ENCODE data around the gene SLC39A3.

SLC39A3 gene

GRCh38 chr19:2739602-2740313, at the start of gene SLC39A3:
Gene SLC39A3, minus strand, starts transcription at chr19:2740017. Its CDS starts 2,760 bp downstream, at chr19:2737257.
- H3K9ac ChIP-seq (ENCODE audit: low read depth in 1 of 2, low read length in 2 of 2), result peak within 1 kb of the TSS; percentile 81 to 84
- peaks cover 12 to 21% of the 10 kb centered on the region in 2 donors for H3K36me3 ChIP-seq (ENCODE audit: control insufficient read depth in 1 of 2, insufficient read depth in 2 of 2, low read length in 2 of 2)
- H3K4me1 ChIP-seq (ENCODE audit: control insufficient read depth in 1 of 2, insufficient read depth in 2 of 2, low read length in 2 of 2), result peaks cover 0 to 12% of the 10 kb centered on the region in 2 donors
- no peaks in the 10 kb centered on the region for H3K27me3 ChIP-seq (ENCODE audit: control insufficient read depth in 1 of 2, insufficient read depth in 2 of 2, low read length in 2 of 2)
- H3K9me3 ChIP-seq (ENCODE audit: control insufficient read depth in 1 of 2, low read length in 2 of 2), result no peaks in the 10 kb centered on the region
- no peak within 1 kb of the TSS for H3K27ac ChIP-seq (ENCODE audit: low read depth, low read length)
- peak within 1 kb of the TSS; percentile 94 to 97 for H3K4me3 ChIP-seq (ENCODE audit: low read depth in 1 of 2, low read length in 2 of 2)

GRCh38 chr19:2788237-2788636, 48.4 kb upstream of the SLC39A3 start:
- peaks cover 5 to 15% of the 10 kb centered on the region in 2 donors for H3K36me3 ChIP-seq (ENCODE audit: control insufficient read depth in 1 of 2, insufficient read depth in 2 of 2, low read length in 2 of 2)
- no peaks in the 10 kb centered on the region for H3K27me3 ChIP-seq (ENCODE audit: control insufficient read depth in 1 of 2, insufficient read depth in 2 of 2, low read length in 2 of 2)
- no peak overlapping the region for H3K27ac ChIP-seq (ENCODE audit: low read depth, low read length)
- H3K4me3 ChIP-seq (ENCODE audit: low read depth in 1 of 2, low read length in 2 of 2), result no peak overlapping the region
- H3K9ac ChIP-seq (ENCODE audit: low read depth in 1 of 2, low read length in 2 of 2), result no peak overlapping the region
- no peaks in the 10 kb centered on the region for H3K9me3 ChIP-seq (ENCODE audit: control insufficient read depth in 1 of 2, low read length in 2 of 2)
- peaks cover 9 to 18% of the 10 kb centered on the region in 2 donors for H3K4me1 ChIP-seq (ENCODE audit: control insufficient read depth in 1 of 2, insufficient read depth in 2 of 2, low read length in 2 of 2)

GRCh38 chr19:2787115-2787514, 47.3 kb upstream of the SLC39A3 start:
- Histone ChIP-seq H3K9ac (ENCODE audit: low read depth in 1 of 2, low read length in 2 of 2) (no peak overlapping the region), H3K4me1 (ENCODE audit: control insufficient read depth in 1 of 2, insufficient read depth in 2 of 2, low read length in 2 of 2) (peaks cover 11 to 25% of the 10 kb centered on the region in 2 donors), H3K4me3 (ENCODE audit: low read depth in 1 of 2, low read length in 2 of 2) (no peak overlapping the region), H3K27me3 (ENCODE audit: control insufficient read depth in 1 of 2, insufficient read depth in 2 of 2, low read length in 2 of 2) (no peaks in the 10 kb centered on the region), H3K36me3 (ENCODE audit: control insufficient read depth in 1 of 2, insufficient read depth in 2 of 2, low read length in 2 of 2) (peaks cover 5 to 15% of the 10 kb centered on the region in 2 donors), H3K27ac (ENCODE audit: low read depth, low read length) (no peak overlapping the region), H3K9me3 (ENCODE audit: control insufficient read depth in 1 of 2, low read length in 2 of 2) (no peaks in the 10 kb centered on the region)

GRCh38 chr19:2785244-2785997, 45.6 kb upstream of the SLC39A3 start, which contains the start of gene THOP1:
Gene THOP1, plus strand, starts transcription at chr19:2785503. Its CDS starts 160 bp downstream, at chr19:2785663.
- H3K36me3 ChIP-seq (ENCODE audit: control insufficient read depth in 1 of 2, insufficient read depth in 2 of 2, low read length in 2 of 2), result peaks cover 0 to 2% of the 10 kb centered on the region in 2 donors
- H3K4me1 ChIP-seq (ENCODE audit: control insufficient read depth in 1 of 2, insufficient read depth in 2 of 2, low read length in 2 of 2), result peaks cover 24 to 41% of the 10 kb centered on the region in 2 donors
- peak within 1 kb of the TSS; percentile 67 for H3K27ac ChIP-seq (ENCODE audit: low read depth, low read length)
- H3K9me3 ChIP-seq (ENCODE audit: control insufficient read depth in 1 of 2, low read length in 2 of 2), result no peaks in the 10 kb centered on the region
- H3K4me3 ChIP-seq (ENCODE audit: low read depth in 1 of 2, low read length in 2 of 2), result peak within 1 kb of the TSS; percentile 74 to 91
- peak within 1 kb of the TSS; percentile 75 to 82 for H3K9ac ChIP-seq (ENCODE audit: low read depth in 1 of 2, low read length in 2 of 2)
- no peaks in the 10 kb centered on the region for H3K27me3 ChIP-seq (ENCODE audit: control insufficient read depth in 1 of 2, insufficient read depth in 2 of 2, low read length in 2 of 2)

- Histone ChIP-seq H3K9ac (ENCODE audit: low read depth in 1 of 2, low read length in 2 of 2) (peak overlapping the region; percentile 31 to 36), H3K4me3 (ENCODE audit: low read depth in 1 of 2, low read length in 2 of 2) (peak overlapping the region; percentile 71 to 95), H3K36me3 (ENCODE audit: control insufficient read depth in 1 of 2, insufficient read depth in 2 of 2, low read length in 2 of 2) (peaks cover 0 to 6% of the 10 kb centered on the region in 2 donors), H3K4me1 (ENCODE audit: control insufficient read depth in 1 of 2, insufficient read depth in 2 of 2, low read length in 2 of 2) (peaks cover 24 to 42% of the 10 kb centered on the region in 2 donors), H3K9me3 (ENCODE audit: control insufficient read depth in 1 of 2, low read length in 2 of 2) (no peaks in the 10 kb centered on the region), H3K27me3 (ENCODE audit: control insufficient read depth in 1 of 2, insufficient read depth in 2 of 2, low read length in 2 of 2) (no peaks in the 10 kb centered on the region), H3K27ac (ENCODE audit: low read depth, low read length) (peak overlapping the region; percentile 45)
These were observed 43.9 kb upstream of the SLC39A3 start for GRCh38 chr19:2783781-2784145.

- peak within 1 kb of the TSS; percentile 94 to 97 for H3K9ac ChIP-seq (ENCODE audit: low read depth in 1 of 2, low read length in 2 of 2)
- peaks cover 0 to 8% of the 10 kb centered on the region in 2 donors for H3K36me3 ChIP-seq (ENCODE audit: control insufficient read depth in 1 of 2, insufficient read depth in 2 of 2, low read length in 2 of 2)
- H3K4me3 ChIP-seq (ENCODE audit: low read depth in 1 of 2, low read length in 2 of 2), result peak within 1 kb of the TSS; percentile 71 to 95
- peaks cover 24 to 42% of the 10 kb centered on the region in 2 donors for H3K4me1 ChIP-seq (ENCODE audit: control insufficient read depth in 1 of 2, insufficient read depth in 2 of 2, low read length in 2 of 2)
- H3K9me3 ChIP-seq (ENCODE audit: control insufficient read depth in 1 of 2, low read length in 2 of 2), result no peaks in the 10 kb centered on the region
- no peaks in the 10 kb centered on the region for H3K27me3 ChIP-seq (ENCODE audit: control insufficient read depth in 1 of 2, insufficient read depth in 2 of 2, low read length in 2 of 2)
- peak within 1 kb of the TSS; percentile 82 for H3K27ac ChIP-seq (ENCODE audit: low read depth, low read length)
These were observed 43.3 kb upstream of the SLC39A3 start, which contains the start of gene SGTA for GRCh38 chr19:2782936-2783780. Gene SGTA, minus strand, starts transcription at chr19:2783273. Its CDS starts 14,205 bp downstream, at chr19:2769068.

GRCh38 chr19:2782329-2782935, 42.6 kb upstream of the SLC39A3 start:
- no peaks in the 10 kb centered on the region for H3K9me3 ChIP-seq (ENCODE audit: control insufficient read depth in 1 of 2, low read length in 2 of 2)

GRCh38 chr19:2780284-2780683, 40.5 kb upstream of the SLC39A3 start:
- Histone ChIP-seq H3K4me1 (ENCODE audit: control insufficient read depth in 1 of 2, insufficient read depth in 2 of 2, low read length in 2 of 2) (peaks cover 36 to 45% of the 10 kb centered on the region in 2 donors), H3K36me3 (ENCODE audit: control insufficient read depth in 1 of 2, insufficient read depth in 2 of 2, low read length in 2 of 2) (peaks cover 0 to 12% of the 10 kb centered on the region in 2 donors), H3K4me3 (ENCODE audit: low read depth in 1 of 2, low read length in 2 of 2) (no peak overlapping the region), H3K27me3 (ENCODE audit: control insufficient read depth in 1 of 2, insufficient read depth in 2 of 2, low read length in 2 of 2) (no peaks in the 10 kb centered on the region), H3K27ac (ENCODE audit: low read depth, low read length) (no peak overlapping the region), H3K9me3 (ENCODE audit: control insufficient read depth in 1 of 2, low read length in 2 of 2) (no peaks in the 10 kb centered on the region), H3K9ac (ENCODE audit: low read depth in 1 of 2, low read length in 2 of 2) (no peak overlapping the region)

More at GRCh38 chr19:2782329-2782935, 42.6 kb upstream of the SLC39A3 start:
- H3K36me3 ChIP-seq (ENCODE audit: control insufficient read depth in 1 of 2, insufficient read depth in 2 of 2, low read length in 2 of 2), result peaks cover 0 to 10% of the 10 kb centered on the region in 2 donors
- H3K9ac ChIP-seq (ENCODE audit: low read depth in 1 of 2, low read length in 2 of 2), result peak overlapping the region; percentile 94 to 97
- no peaks in the 10 kb centered on the region for H3K27me3 ChIP-seq (ENCODE audit: control insufficient read depth in 1 of 2, insufficient read depth in 2 of 2, low read length in 2 of 2)
- H3K4me1 ChIP-seq (ENCODE audit: control insufficient read depth in 1 of 2, insufficient read depth in 2 of 2, low read length in 2 of 2), result peaks cover 24 to 42% of the 10 kb centered on the region in 2 donors
- peak overlapping the region; percentile 82 for H3K27ac ChIP-seq (ENCODE audit: low read depth, low read length)
- H3K4me3 ChIP-seq (ENCODE audit: low read depth in 1 of 2, low read length in 2 of 2), result peak overlapping the region; percentile 71 to 95

- peaks cover 0 to 15% of the 10 kb centered on the region in 2 donors for H3K36me3 ChIP-seq (ENCODE audit: control insufficient read depth in 1 of 2, insufficient read depth in 2 of 2, low read length in 2 of 2)
- H3K27ac ChIP-seq (ENCODE audit: low read depth, low read length), result no peak overlapping the region
- H3K4me1 ChIP-seq (ENCODE audit: control insufficient read depth in 1 of 2, insufficient read depth in 2 of 2, low read length in 2 of 2), result peaks cover 42 to 50% of the 10 kb centered on the region in 2 donors
- no peaks in the 10 kb centered on the region for H3K9me3 ChIP-seq (ENCODE audit: control insufficient read depth in 1 of 2, low read length in 2 of 2)
- no peak overlapping the region for H3K9ac ChIP-seq (ENCODE audit: low read depth in 1 of 2, low read length in 2 of 2)
- no peak overlapping the region for H3K4me3 ChIP-seq (ENCODE audit: low read depth in 1 of 2, low read length in 2 of 2)
- H3K27me3 ChIP-seq (ENCODE audit: control insufficient read depth in 1 of 2, insufficient read depth in 2 of 2, low read length in 2 of 2), result no peaks in the 10 kb centered on the region
These were observed 39.4 kb upstream of the SLC39A3 start for GRCh38 chr19:2779121-2779740.
